ENCODE data around the gene FANCI.
"Not testable (repeated sequence)": the region's sequence is repeated elsewhere in the genome, so short reads cannot be mapped to it uniquely, and the experiment has no call there.

FANCI gene

GRCh38 chr15:89227425-89227824, 16.4 kb upstream of the FANCI start:
- no peak overlapping the region for H2AFZ ChIP-seq (ENCODE audit: low read length)
- no peak overlapping the region for H3K4me3 ChIP-seq (ENCODE audit: low read length)
- no peaks in the 10 kb centered on the region for H3K9me3 ChIP-seq (replicated peaks; ENCODE audit: insufficient read depth, low read length)
- H3K79me2 ChIP-seq (ENCODE audit: low read length): no peaks in the 10 kb centered on the region
- no peaks in the 10 kb centered on the region for H3K27me3 ChIP-seq (replicated peaks; ENCODE audit: insufficient read depth, low read length)
- no peak overlapping the region for H3K4me2 ChIP-seq (ENCODE audit: low read depth, low read length)
- TF ChIP-seq EZH2 (optimal IDR thresholded peaks at IDR 0.05; ENCODE audit: low read depth, low read length): no peak
- no peak for TF ChIP-seq CTCF (IDR thresholded peaks at IDR 0.05; ENCODE audit: low read length)
- TF ChIP-seq EZH2phosphoT487 (IDR thresholded peaks at IDR 0.05; ENCODE audit: low read length): no peak
- no peak for DNase-seq
- H4K20me1 ChIP-seq (ENCODE audit: insufficient read depth, low read length): no peaks in the 10 kb centered on the region
- no peak overlapping the region for H3K9ac ChIP-seq (ENCODE audit: low read length)
- no peak overlapping the region for H3K27ac ChIP-seq (ENCODE audit: low read length)
- H3F3A ChIP-seq (ENCODE audit: insufficient read depth, low read length): no peaks in the 10 kb centered on the region
- no peaks in the 10 kb centered on the region for H3K9me2 ChIP-seq (replicated peaks; ENCODE audit: insufficient read depth, low read length)
- H3K4me1 ChIP-seq (ENCODE audit: low read length): no peaks in the 10 kb centered on the region
- H3K36me3 ChIP-seq (replicated peaks; ENCODE audit: insufficient read depth, low read length): no peaks in the 10 kb centered on the region

GRCh38 chr15:89230277-89230676, 13.5 kb upstream of the FANCI start:
- no peaks in the 10 kb centered on the region for H3K36me3 ChIP-seq (replicated peaks; ENCODE audit: insufficient read depth, low read length)
- H3K9me3 ChIP-seq (replicated peaks; ENCODE audit: insufficient read depth, low read length): no peaks in the 10 kb centered on the region
- H3K79me2 ChIP-seq (ENCODE audit: low read length): no peaks in the 10 kb centered on the region
- no peaks in the 10 kb centered on the region for H4K20me1 ChIP-seq (ENCODE audit: insufficient read depth, low read length)
- no peak for DNase-seq
- no peaks in the 10 kb centered on the region for H3K9me2 ChIP-seq (replicated peaks; ENCODE audit: insufficient read depth, low read length)
- TF ChIP-seq EZH2phosphoT487 (IDR thresholded peaks at IDR 0.05; ENCODE audit: low read length) (no peak), CTCF (IDR thresholded peaks at IDR 0.05; ENCODE audit: low read length) (no peak), EZH2 (optimal IDR thresholded peaks at IDR 0.05; ENCODE audit: low read depth, low read length) (no peak)
- no peaks in the 10 kb centered on the region for H3F3A ChIP-seq (ENCODE audit: insufficient read depth, low read length)
- H3K9ac ChIP-seq (ENCODE audit: low read length): no peak overlapping the region
- no peak overlapping the region for H3K27ac ChIP-seq (ENCODE audit: low read length)
- H3K4me1 ChIP-seq (ENCODE audit: low read length): no peaks in the 10 kb centered on the region
- H3K4me3 ChIP-seq (ENCODE audit: low read length): no peak overlapping the region
- no peak overlapping the region for H3K4me2 ChIP-seq (ENCODE audit: low read depth, low read length)
- no peak overlapping the region for H2AFZ ChIP-seq (ENCODE audit: low read length)
- H3K27me3 ChIP-seq (replicated peaks; ENCODE audit: insufficient read depth, low read length): no peaks in the 10 kb centered on the region

GRCh38 chr15:89231832-89232231, 11.9 kb upstream of the FANCI start:
- Histone ChIP-seq H3F3A (ENCODE audit: insufficient read depth, low read length) (no peaks in the 10 kb centered on the region), H3K9me3 (replicated peaks; ENCODE audit: insufficient read depth, low read length) (no peaks in the 10 kb centered on the region), H3K27ac (ENCODE audit: low read length) (no peak overlapping the region), H3K36me3 (replicated peaks; ENCODE audit: insufficient read depth, low read length) (no peaks in the 10 kb centered on the region), H3K4me2 (ENCODE audit: low read depth, low read length) (no peak overlapping the region), H3K9ac (ENCODE audit: low read length) (no peak overlapping the region), H3K27me3 (replicated peaks; ENCODE audit: insufficient read depth, low read length) (no peaks in the 10 kb centered on the region), H3K9me2 (replicated peaks; ENCODE audit: insufficient read depth, low read length) (no peaks in the 10 kb centered on the region), H4K20me1 (ENCODE audit: insufficient read depth, low read length) (no peaks in the 10 kb centered on the region), H3K4me3 (ENCODE audit: low read length) (no peak overlapping the region), H3K4me1 (ENCODE audit: low read length) (no peaks in the 10 kb centered on the region), H2AFZ (ENCODE audit: low read length) (no peak overlapping the region), H3K79me2 (ENCODE audit: low read length) (no peaks in the 10 kb centered on the region)
- TF ChIP-seq EZH2phosphoT487 (IDR thresholded peaks at IDR 0.05; ENCODE audit: low read length): no peak
- no peak for TF ChIP-seq EZH2 (optimal IDR thresholded peaks at IDR 0.05; ENCODE audit: low read depth, low read length)
- no peak for TF ChIP-seq CTCF (IDR thresholded peaks at IDR 0.05; ENCODE audit: low read length)
- DNase-seq: no peak

GRCh38 chr15:89239883-89240810, 3.6 kb upstream of the FANCI start:
- H3K79me2 ChIP-seq (ENCODE audit: low read length): peaks cover 11% of the 10 kb centered on the region
- not testable (repeated sequence) for H3K9me3 ChIP-seq (replicated peaks; ENCODE audit: insufficient read depth, low read length); H3K27ac ChIP-seq (ENCODE audit: low read length); H3F3A ChIP-seq (ENCODE audit: insufficient read depth, low read length); H3K27me3 ChIP-seq (replicated peaks; ENCODE audit: insufficient read depth, low read length); H4K20me1 ChIP-seq (ENCODE audit: insufficient read depth, low read length); H3K4me2 ChIP-seq (ENCODE audit: low read depth, low read length); DNase-seq; H3K9me2 ChIP-seq (replicated peaks; ENCODE audit: insufficient read depth, low read length); H3K36me3 ChIP-seq (replicated peaks; ENCODE audit: insufficient read depth, low read length); H3K4me3 ChIP-seq (ENCODE audit: low read length); H2AFZ ChIP-seq (ENCODE audit: low read length); H3K9ac ChIP-seq (ENCODE audit: low read length); H3K4me1 ChIP-seq (ENCODE audit: low read length)
